HG03108 (cell line): ENCODE data around the gene GP1BB.
A peak's percentile ranks its signal among the peaks of the same experiment; 100 is the strongest.
"Not testable (repeated sequence)": the region's sequence is repeated elsewhere in the genome, so short reads cannot be mapped to it uniquely, and the experiment has no call there.

Source experiments
- ATAC-seq: cut with Tn5 transposase; IDR thresholded peaks from one replicate; pipeline ENCODE4 v1.9.1; 2021; ENCODE audit warnings: moderate library complexity; ENCODE audit not compliant: unreplicated experiment

Gene GP1BB

GRCh38 chr22:19724927-19725661 is 1.8 kb downstream of the GP1BB start:
- no peak for ATAC-seq

GRCh38 chr22:19726064-19726788 is 2.9 kb downstream of the GP1BB start:
- ATAC-seq = not testable (repeated sequence)

GRCh38 chr22:19727310-19728150 is 4.2 kb downstream of the GP1BB start:
- no peak for ATAC-seq

GRCh38 chr22:19728271-19728670 is 4.9 kb downstream of the GP1BB start:
- no peak for ATAC-seq

GRCh38 chr22:19728836-19729235 is 5.5 kb downstream of the GP1BB start:
- ATAC-seq = no peak

GRCh38 chr22:19729507-19729906 is 6.2 kb downstream of the GP1BB start:
- no peak for ATAC-seq

- ATAC-seq = no peak
These were observed 6.9 kb downstream of the GP1BB start for GRCh38 chr22:19730198-19730597.

- peak; percentile 49 for ATAC-seq
These were observed 7.5 kb downstream of the GP1BB start for GRCh38 chr22:19730655-19731360.

GRCh38 chr22:19731361-19732135 is 8.2 kb downstream of the GP1BB start:
- no peak for ATAC-seq

GRCh38 chr22:19732403-19733113 is 9.2 kb downstream of the GP1BB start:
- no peak for ATAC-seq

GRCh38 chr22:19733755-19734154 is 10.4 kb downstream of the GP1BB start:
- ATAC-seq = no peak

- ATAC-seq = no peak
These were observed 10.8 kb downstream of the GP1BB start for GRCh38 chr22:19734163-19734562.

- ATAC-seq = no peak
These were observed 11.6 kb downstream of the GP1BB start for GRCh38 chr22:19734837-19735382.

GRCh38 chr22:19735665-19736510 is 12.5 kb downstream of the GP1BB start:
- no peak for ATAC-seq

GRCh38 chr22:19737846-19738663 is 14.7 kb downstream of the GP1BB start:
- no peak for ATAC-seq

- no peak for ATAC-seq
These were observed 15.5 kb downstream of the GP1BB start for GRCh38 chr22:19738664-19739447.

- ATAC-seq = no peak
These were observed 16.1 kb downstream of the GP1BB start for GRCh38 chr22:19739448-19739895.
